HEK293 (cell line): ENCODE results near the gene FOXK2.

Experiments used
- TCF7L2 ChIP-seq: IDR thresholded peaks from 2 replicates; pipeline ENCODE4 v1.6.1; 2011; ENCODE audit warnings: low read depth, mild to moderate bottlenecking, inconsistent platforms, low read length, moderate library complexity, borderline replicate concordance
- ZFP41 ChIP-seq: fragments of 450-650 bp; formaldehyde crosslinking; IDR thresholded peaks from 2 replicates; pipeline ENCODE4 v1.5.1; 2016; ENCODE audit warnings: missing biosample characterization, missing genetic modification characterization, borderline replicate concordance
- ZNF610 ChIP-seq: fragments of 450-650 bp; formaldehyde crosslinking; IDR thresholded peaks from 2 replicates; pipeline ENCODE4 v1.5.1; 2016; ENCODE audit warnings: missing biosample characterization, missing genetic modification characterization, borderline replicate concordance
- TF ChIP-seq, protein P1 (sequence below): fragments of 450-650 bp; formaldehyde crosslinking; IDR thresholded peaks from 2 replicates; pipeline ENCODE4 v1.5.1; 2016; ENCODE audit warnings: missing biosample characterization, missing genetic modification characterization
- TF ChIP-seq, protein P2 (sequence below): fragments of 450-650 bp; formaldehyde crosslinking; IDR thresholded peaks from 2 replicates; pipeline ENCODE4 v1.5.1; 2016; ENCODE audit warnings: missing biosample characterization, missing genetic modification characterization
- TF ChIP-seq, protein P3 (sequence below): fragments of 450-650 bp; formaldehyde crosslinking; conservative IDR thresholded peaks from 2 replicates; pipeline ENCODE4 v1.5.1; 2016; ENCODE audit warnings: low read depth, missing biosample characterization, missing genetic modification characterization

DNA sequence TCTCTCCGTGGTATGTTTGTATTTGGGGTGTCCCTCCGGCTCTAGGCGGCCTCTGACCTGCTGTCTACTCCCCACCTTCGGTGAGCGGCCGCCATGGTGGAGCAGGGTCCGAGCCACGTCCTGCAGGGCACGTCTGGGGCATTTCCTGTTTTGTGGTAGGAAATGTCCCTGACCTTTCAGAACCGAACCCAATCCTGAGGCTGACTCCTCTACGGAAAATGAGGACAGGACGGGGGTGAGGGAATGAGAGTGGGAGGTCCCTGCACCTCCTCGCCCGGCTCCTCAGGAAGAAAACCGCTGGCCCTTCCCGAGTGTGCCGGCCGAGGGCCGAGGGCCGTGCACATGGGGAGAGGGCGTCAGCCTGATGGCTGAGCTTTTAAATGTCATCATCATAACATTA, 83.0 kb downstream of the FOXK2 start:
- TF ChIP-seq, protein P1, sequence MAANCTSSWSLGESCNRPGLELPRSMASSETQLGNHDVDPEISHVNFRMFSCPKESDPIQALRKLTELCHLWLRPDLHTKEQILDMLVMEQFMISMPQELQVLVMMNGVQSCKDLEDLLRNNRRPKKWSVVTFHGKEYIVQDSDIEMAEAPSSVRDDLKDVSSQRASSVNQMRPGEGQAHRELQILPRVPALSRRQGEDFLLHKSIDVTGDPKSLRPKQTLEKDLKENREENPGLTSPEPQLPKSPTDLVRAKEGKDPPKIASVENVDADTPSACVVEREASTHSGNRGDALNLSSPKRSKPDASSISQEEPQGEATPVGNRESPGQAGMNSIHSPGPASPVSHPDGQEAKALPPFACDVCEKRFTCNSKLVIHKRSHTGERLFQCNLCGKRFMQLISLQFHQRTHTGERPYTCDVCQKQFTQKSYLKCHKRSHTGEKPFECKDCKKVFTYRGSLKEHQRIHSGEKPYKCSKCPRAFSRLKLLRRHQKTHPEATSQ (tag by site-specific recombination): no peak
- TF ChIP-seq TCF7L2: no peak
- TF ChIP-seq, protein P2, sequence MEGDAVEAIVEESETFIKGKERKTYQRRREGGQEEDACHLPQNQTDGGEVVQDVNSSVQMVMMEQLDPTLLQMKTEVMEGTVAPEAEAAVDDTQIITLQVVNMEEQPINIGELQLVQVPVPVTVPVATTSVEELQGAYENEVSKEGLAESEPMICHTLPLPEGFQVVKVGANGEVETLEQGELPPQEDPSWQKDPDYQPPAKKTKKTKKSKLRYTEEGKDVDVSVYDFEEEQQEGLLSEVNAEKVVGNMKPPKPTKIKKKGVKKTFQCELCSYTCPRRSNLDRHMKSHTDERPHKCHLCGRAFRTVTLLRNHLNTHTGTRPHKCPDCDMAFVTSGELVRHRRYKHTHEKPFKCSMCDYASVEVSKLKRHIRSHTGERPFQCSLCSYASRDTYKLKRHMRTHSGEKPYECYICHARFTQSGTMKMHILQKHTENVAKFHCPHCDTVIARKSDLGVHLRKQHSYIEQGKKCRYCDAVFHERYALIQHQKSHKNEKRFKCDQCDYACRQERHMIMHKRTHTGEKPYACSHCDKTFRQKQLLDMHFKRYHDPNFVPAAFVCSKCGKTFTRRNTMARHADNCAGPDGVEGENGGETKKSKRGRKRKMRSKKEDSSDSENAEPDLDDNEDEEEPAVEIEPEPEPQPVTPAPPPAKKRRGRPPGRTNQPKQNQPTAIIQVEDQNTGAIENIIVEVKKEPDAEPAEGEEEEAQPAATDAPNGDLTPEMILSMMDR: no peak
- no peak for TF ChIP-seq ZFP41 (tag by site-specific recombination)
- TF ChIP-seq ZNF610 (tag by site-specific recombination): no peak
- TF ChIP-seq, protein P3, sequence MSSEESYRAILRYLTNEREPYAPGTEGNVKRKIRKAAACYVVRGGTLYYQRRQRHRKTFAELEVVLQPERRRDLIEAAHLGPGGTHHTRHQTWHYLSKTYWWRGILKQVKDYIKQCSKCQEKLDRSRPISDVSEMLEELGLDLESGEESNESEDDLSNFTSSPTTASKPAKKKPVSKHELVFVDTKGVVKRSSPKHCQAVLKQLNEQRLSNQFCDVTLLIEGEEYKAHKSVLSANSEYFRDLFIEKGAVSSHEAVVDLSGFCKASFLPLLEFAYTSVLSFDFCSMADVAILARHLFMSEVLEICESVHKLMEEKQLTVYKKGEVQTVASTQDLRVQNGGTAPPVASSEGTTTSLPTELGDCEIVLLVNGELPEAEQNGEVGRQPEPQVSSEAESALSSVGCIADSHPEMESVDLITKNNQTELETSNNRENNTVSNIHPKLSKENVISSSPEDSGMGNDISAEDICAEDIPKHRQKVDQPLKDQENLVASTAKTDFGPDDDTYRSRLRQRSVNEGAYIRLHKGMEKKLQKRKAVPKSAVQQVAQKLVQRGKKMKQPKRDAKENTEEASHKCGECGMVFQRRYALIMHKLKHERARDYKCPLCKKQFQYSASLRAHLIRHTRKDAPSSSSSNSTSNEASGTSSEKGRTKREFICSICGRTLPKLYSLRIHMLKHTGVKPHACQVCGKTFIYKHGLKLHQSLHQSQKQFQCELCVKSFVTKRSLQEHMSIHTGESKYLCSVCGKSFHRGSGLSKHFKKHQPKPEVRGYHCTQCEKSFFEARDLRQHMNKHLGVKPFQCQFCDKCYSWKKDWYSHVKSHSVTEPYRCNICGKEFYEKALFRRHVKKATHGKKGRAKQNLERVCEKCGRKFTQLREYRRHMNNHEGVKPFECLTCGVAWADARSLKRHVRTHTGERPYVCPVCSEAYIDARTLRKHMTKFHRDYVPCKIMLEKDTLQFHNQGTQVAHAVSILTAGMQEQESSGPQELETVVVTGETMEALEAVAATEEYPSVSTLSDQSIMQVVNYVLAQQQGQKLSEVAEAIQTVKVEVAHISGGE (tag by site-specific recombination): no peak
